Tracheal epithelial cell (primary cell): ENCODE data around the gene RNF214. TPM values are rescaled to one million over a fixed set of nuclear protein-coding genes. Genes with fewer than 3 reads are reported as not detected.

ENCODE experiments used
- total RNA-seq: library from RNA; depleted of rRNA; stranded (reverse); fragments of >200 nt; gene quantifications from 2 replicates; pipeline ENCODE4 v1.2.1, GENCODE V29; 2014

The RNF214 gene
- total RNA-seq, result 4.6 and 8.3 TPM in 2 replicates

DNA sequence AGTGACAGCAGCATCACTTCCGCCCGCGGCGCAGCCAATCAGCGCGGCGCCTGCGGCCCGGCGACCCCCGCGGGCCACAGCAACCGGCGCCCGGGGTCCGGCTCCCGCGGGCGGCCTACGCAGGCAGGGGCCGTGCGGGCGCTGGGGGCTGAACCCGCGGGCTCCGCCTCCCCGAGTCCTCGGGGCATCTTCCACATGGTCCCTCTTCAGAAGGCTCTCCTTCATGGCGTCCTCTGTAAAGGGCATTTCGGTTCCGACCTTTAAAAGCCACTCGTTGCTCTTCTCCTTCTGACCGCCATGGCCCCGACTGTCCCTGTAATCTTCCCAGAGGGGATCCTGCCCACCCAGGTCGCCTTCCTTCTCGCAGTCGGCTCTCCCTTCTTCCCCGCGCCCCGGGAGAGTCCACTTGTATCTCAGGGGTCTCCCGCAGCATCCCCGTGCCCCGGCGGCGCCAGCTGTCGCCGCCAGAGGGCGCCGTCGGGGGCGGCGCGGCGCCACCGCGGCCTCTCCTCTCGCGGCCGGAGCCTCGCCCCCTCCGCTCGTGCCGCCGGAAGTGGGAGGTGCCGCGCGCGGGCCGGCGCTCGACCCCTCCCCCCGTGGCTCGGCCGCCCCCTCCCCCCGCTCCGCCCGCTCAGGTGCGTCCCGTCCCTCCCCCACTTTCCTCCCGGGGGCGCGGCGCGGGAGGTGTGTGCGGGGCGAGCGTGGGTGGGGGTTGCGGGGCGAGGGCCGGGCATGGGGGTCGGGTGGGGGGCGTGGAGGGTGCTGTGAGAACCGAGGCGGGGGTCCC, at the start of gene RNF214:
TSS of gene RNF214 (plus strand) at position 580 of the 787 bp plus-strand sequence. CDS start 1,602 bp downstream, outside the sequence.

GRCh38 chr11:117199053-117199915, 33.2 kb upstream of the RNF214 start, which contains the start of gene TAGLN:
TSS of gene TAGLN (plus strand) at chr11:117199370. CDS start at chr11:117203014, 3,644 bp downstream.

DNA sequence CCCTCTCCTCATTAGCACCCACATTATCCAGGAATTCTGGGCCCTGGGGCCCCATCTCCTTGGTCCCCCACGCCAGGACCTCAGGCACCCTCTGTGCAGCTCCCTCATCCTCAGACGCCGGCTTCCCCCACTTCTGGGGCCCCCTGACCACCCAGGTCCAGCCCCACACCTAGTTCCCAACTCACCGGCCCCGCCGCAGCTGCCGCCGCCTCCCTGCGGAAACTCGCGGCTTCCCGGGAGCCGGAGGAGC, 704 bp upstream of the RNF214 start, which contains the start of gene PCSK7:
TSS of gene PCSK7 (minus strand) at position 232 of the 250 bp plus-strand sequence. CDS start 2,229 bp downstream, outside the sequence.

DNA sequence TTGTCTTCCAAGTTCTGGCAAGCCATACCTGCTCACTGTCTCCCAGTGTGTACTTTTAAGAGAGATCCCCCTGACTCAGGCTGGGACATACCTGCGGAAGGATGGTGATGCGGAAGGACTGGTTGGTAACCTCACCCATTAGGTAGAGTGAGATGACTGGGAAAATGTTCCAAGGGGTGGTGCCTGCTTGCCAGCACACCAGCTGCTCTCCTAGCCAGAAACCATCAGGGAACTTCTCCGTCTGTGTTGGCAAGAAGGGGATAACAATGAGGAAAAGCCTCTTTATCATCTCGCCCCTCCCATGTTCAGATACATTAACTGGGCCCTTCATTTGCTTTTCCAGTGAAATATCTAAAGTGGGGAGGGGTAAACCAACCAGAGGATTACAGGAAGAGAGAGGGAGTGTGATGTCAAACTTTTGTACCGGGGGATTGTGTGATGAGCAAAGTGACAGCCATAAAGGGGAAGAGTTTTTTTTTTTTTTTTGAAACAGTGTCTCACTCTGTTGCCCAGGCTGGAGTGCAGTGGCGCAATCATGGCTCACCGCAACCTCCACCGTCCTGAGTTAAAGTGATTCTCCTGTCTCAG, 58.4 kb downstream of the RNF214 start, which contains the start of gene BACE1-AS:
TSS of gene BACE1-AS (plus strand) at position 538 of the 588 bp plus-strand sequence.

GRCh38 chr11:117316197-117316961, 83.9 kb downstream of the RNF214 start, which contains the start of gene BACE1:
TSS of gene BACE1 (minus strand) at chr11:117316256. CDS start at chr11:117315795, 461 bp downstream.

GRCh38 chr11:117327567-117328374, 95.3 kb downstream of the RNF214 start, which contains the start of gene CEP164:
TSS of gene CEP164 (plus strand) at chr11:117327854. CDS start at chr11:117338587, 10,733 bp downstream.

Other genes starting within 250 kb of the RNF214 start
- gene SIK3, start 134.2 kb upstream of the RNF214 start, total RNA-seq, result 4.0 and 13.5 TPM in 2 replicates
- gene PAFAH1B2, start 88.4 kb upstream of the RNF214 start, total RNA-seq, result 231 and 232 TPM in 2 replicates
- gene SIDT2, start 53.9 kb upstream of the RNF214 start, total RNA-seq, result 5.5 and 9.6 TPM in 2 replicates
- 12.8 and 529 TPM in 2 replicates for gene TAGLN, start 33.3 kb upstream of the RNF214 start, total RNA-seq
- gene PCSK7, start 598 bp upstream of the RNF214 start, total RNA-seq, result 10.9 and 33.3 TPM in 2 replicates
- 1.9 TPM in 2 replicates for gene BACE1-AS, start 58.7 kb downstream of the RNF214 start, total RNA-seq
- gene BACE1, start 83.6 kb downstream of the RNF214 start, total RNA-seq, result 6.0 and 10.7 TPM in 2 replicates
- 18.1 and 23.0 TPM in 2 replicates for gene CEP164, start 95.2 kb downstream of the RNF214 start, total RNA-seq